ENCODE results near the gene GOLGA6L7. TPM values are rescaled to one million over a fixed set of nuclear protein-coding genes. Genes with fewer than 3 reads are reported as not detected.

Gene GOLGA6L7
- total and polyA plus RNA-seq, 7 experiments from 2014 or later, result not detected

GRCh38 chr15:28885630-28886430, 37.4 kb upstream of the GOLGA6L7 start, which contains the start of gene APBA2:
Gene APBA2, plus strand, starts transcription at chr15:28885974. Its CDS starts 167,911 bp downstream, at chr15:29053885.
- ChIA-PET POLR2A (interaction anchor here (0.8 to 4.2 kb wide), 10 partner anchors 13 to 89 kb away, joined by 3 to 21 read pairs (median 4); no protein-coding TSS in a partner anchor), CTCF (interaction anchor here (0.9 to 1.7 kb wide), 2 partner anchors 86 to 89 kb away, joined by 6 to 7 read pairs; no protein-coding TSS in a partner anchor)
- H3K4me3 Mint-ChIP-seq, result peak within 1 kb of the TSS; percentile 71 to 94 (median 92)
- H3K27ac Mint-ChIP-seq, result peak within 1 kb of the TSS in 8 of 9 donors; percentile 96 to 100 (median 98)
- ATAC-seq (peak; percentile 70), DNase-seq (peak; percentile 36 to 73 (median 67))
- Histone ChIP-seq H3K4me3 (ENCODE audit: low read length) (peak within 1 kb of the TSS; percentile 65), H3K4me1 (ENCODE audit: control insufficient read depth in 2 of 2, insufficient read depth in 2 of 2, low read length in 2 of 2) (peaks cover 18 to 44% of the 10 kb centered on the region in 2 donors), H3K9me3 (ENCODE audit: control insufficient read depth in 2 of 3, low read length in 3 of 3) (no peaks in the 10 kb centered on the region), H3K36me3 (ENCODE audit: control insufficient read depth in 2 of 3, insufficient read depth in 3 of 3, low read length in 3 of 3) (peaks cover 0 to 5% (median 0%) of the 10 kb centered on the region in 3 experiments), H3K27me3 (ENCODE audit: control insufficient read depth in 2 of 2, insufficient read depth in 2 of 2, low read length in 2 of 2) (no peaks in the 10 kb centered on the region), H3K27ac (ENCODE audit: low read depth, low read length) (peak within 1 kb of the TSS; percentile 79)
- intact Hi-C loops (cut with micrococcal nuclease), result loop anchor here (1.0 to 10.0 kb wide), 3 partner anchors 89 to 379 kb away; partner anchors contain the start of gene NSMCE3 (in 1 of the 2)
- H3K27me3 Mint-ChIP-seq, result peaks cover 0 to 42% (median 0%) of the 10 kb centered on the region in 5 donors
- H3K36me3 Mint-ChIP-seq, result peaks cover 0 to 4% (median 0%) of the 10 kb centered on the region in 5 donors
- H3K9me3 Mint-ChIP-seq, result no peaks in the 10 kb centered on the region
- H3K4me1 Mint-ChIP-seq, result peaks cover 29 to 45% (median 39%) of the 10 kb centered on the region in 7 donors

- Mint-ChIP-seq H3K27me3 (peaks cover 0 to 42% (median 0%) of the 10 kb centered on the region in 5 donors), H3K4me3 (peak overlapping the region; percentile 48 to 92 (median 77)), H3K9me3 (no peaks in the 10 kb centered on the region), H3K36me3 (peaks cover 0 to 4% (median 0%) of the 10 kb centered on the region in 5 donors), H3K27ac (peak overlapping the region in 8 of 9 donors; percentile 23 to 81 (median 72)), H3K4me1 (peaks cover 23 to 38% (median 32%) of the 10 kb centered on the region in 7 donors)
- H3K36me3 ChIP-seq (ENCODE audit: control insufficient read depth in 2 of 3, insufficient read depth in 3 of 3, low read length in 3 of 3), result peaks cover 0 to 5% (median 0%) of the 10 kb centered on the region in 3 experiments
- POLR2A ChIA-PET, result interaction anchor here (0.8 to 4.2 kb wide), 9 partner anchors 13 to 90 kb away, joined by 3 to 21 read pairs (median 4); no protein-coding TSS in a partner anchor
- ATAC-seq, result peak; percentile 24
- peak overlapping the region; percentile 70 for H3K27ac ChIP-seq (ENCODE audit: low read depth, low read length)
- intact Hi-C loops (cut with micrococcal nuclease), result loop anchor here (1.0 to 10.0 kb wide), 3 partner anchors 90 to 380 kb away; partner anchors contain the start of gene NSMCE3 (in 1 of the 2)
- no peak for DNase-seq
- no peaks in the 10 kb centered on the region for H3K27me3 ChIP-seq (ENCODE audit: control insufficient read depth in 2 of 2, insufficient read depth in 2 of 2, low read length in 2 of 2)
- peaks cover 12 to 38% of the 10 kb centered on the region in 2 donors for H3K4me1 ChIP-seq (ENCODE audit: control insufficient read depth in 2 of 2, insufficient read depth in 2 of 2, low read length in 2 of 2)
- CTCF ChIA-PET, result interaction anchor here (0.6 to 1.0 kb wide), 2 partner anchors 12 to 32 kb away, joined by 3 to 4 read pairs; no protein-coding TSS in a partner anchor
- no peaks in the 10 kb centered on the region for H3K9me3 ChIP-seq (ENCODE audit: control insufficient read depth in 2 of 3, low read length in 3 of 3)
- peak overlapping the region; percentile 48 for H3K4me3 ChIP-seq (ENCODE audit: low read length)
These were observed 36.7 kb upstream of the GOLGA6L7 start for GRCh38 chr15:28885128-28885629.

- Histone ChIP-seq H3K27me3 (ENCODE audit: control insufficient read depth in 2 of 2, insufficient read depth in 2 of 2, low read length in 2 of 2) (no peaks in the 10 kb centered on the region), H3K4me3 (ENCODE audit: low read length) (no peak overlapping the region), H3K36me3 (ENCODE audit: control insufficient read depth in 2 of 3, insufficient read depth in 3 of 3, low read length in 3 of 3) (peaks cover 0 to 5% (median 0%) of the 10 kb centered on the region in 3 experiments), H3K4me1 (ENCODE audit: control insufficient read depth in 2 of 2, insufficient read depth in 2 of 2, low read length in 2 of 2) (peaks cover 9 to 30% of the 10 kb centered on the region in 2 donors), H3K9me3 (ENCODE audit: control insufficient read depth in 2 of 3, low read length in 3 of 3) (no peaks in the 10 kb centered on the region), H3K27ac (ENCODE audit: low read depth, low read length) (no peak overlapping the region)
- Mint-ChIP-seq H3K27me3 (peaks cover 0 to 38% (median 0%) of the 10 kb centered on the region in 5 donors), H3K27ac (peak overlapping the region in 6 of 9 donors; percentile 23 to 81 (median 72)), H3K9me3 (no peaks in the 10 kb centered on the region), H3K4me3 (peak overlapping the region; percentile 48 to 92 (median 77)), H3K4me1 (peaks cover 15 to 30% (median 24%) of the 10 kb centered on the region in 7 donors), H3K36me3 (peaks cover 0 to 4% (median 0%) of the 10 kb centered on the region in 5 donors)
- POLR2A ChIA-PET, result interaction anchor here (1.5 to 4.2 kb wide), 2 partner anchors 14 to 90 kb away, joined by 4 to 21 read pairs; no protein-coding TSS in a partner anchor
- ATAC-seq, result no peak
- no peak for DNase-seq
- CTCF ChIA-PET, result interaction anchor here (0.6 to 1.3 kb wide), 5 partner anchors 9 to 91 kb away, joined by 3 to 8 read pairs (median 4); no protein-coding TSS in a partner anchor
- intact Hi-C loops (cut with micrococcal nuclease), result loop anchor here (2.0 to 10.0 kb wide), 2 partner anchors 90 to 380 kb away; partner anchors contain the start of gene NSMCE3 (in 1 of the 2)
These were observed 35.9 kb upstream of the GOLGA6L7 start for GRCh38 chr15:28884151-28884940.

GRCh38 chr15:28881600-28881999, 33.2 kb upstream of the GOLGA6L7 start:
- peaks cover 0 to 15% (median 8%) of the 10 kb centered on the region in 7 donors for H3K4me1 Mint-ChIP-seq
- no peak overlapping the region for H3K27ac ChIP-seq (ENCODE audit: low read depth, low read length)
- no peaks in the 10 kb centered on the region for H3K27me3 ChIP-seq (ENCODE audit: control insufficient read depth in 2 of 2, insufficient read depth in 2 of 2, low read length in 2 of 2)
- no peak overlapping the region for H3K27ac Mint-ChIP-seq
- no peak for ATAC-seq
- intact Hi-C loops (cut with micrococcal nuclease), result loop anchor here in 1 of 2 donors (10.0 kb wide), 1 partner anchor 383 kb away; the partner anchor contains the start of gene NSMCE3
- DNase-seq, result no peak
- no peaks in the 10 kb centered on the region for H3K9me3 Mint-ChIP-seq
- peaks cover 0 to 2% (median 0%) of the 10 kb centered on the region in 3 experiments for H3K36me3 ChIP-seq (ENCODE audit: control insufficient read depth in 2 of 3, insufficient read depth in 3 of 3, low read length in 3 of 3)
- H3K4me1 ChIP-seq (ENCODE audit: control insufficient read depth in 2 of 2, insufficient read depth in 2 of 2, low read length in 2 of 2), result peaks cover 6 to 14% of the 10 kb centered on the region in 2 donors
- H3K4me3 Mint-ChIP-seq, result no peak overlapping the region
- no peak overlapping the region for H3K4me3 ChIP-seq (ENCODE audit: low read length)
- ChIA-PET CTCF (interaction anchor here (0.8 to 1.2 kb wide), 2 partner anchors 9 to 94 kb away, joined by 3 read pairs; no protein-coding TSS in a partner anchor), POLR2A (interaction anchor here (1.1 kb wide), 1 partner anchor 12 kb away, joined by 4 read pairs; no protein-coding TSS in a partner anchor)
- no peaks in the 10 kb centered on the region for H3K36me3 Mint-ChIP-seq
- H3K27me3 Mint-ChIP-seq, result peaks cover 0 to 20% (median 0%) of the 10 kb centered on the region in 5 donors
- H3K9me3 ChIP-seq (ENCODE audit: control insufficient read depth in 2 of 3, low read length in 3 of 3), result no peaks in the 10 kb centered on the region

- Mint-ChIP-seq H3K4me3 (no peak overlapping the region), H3K9me3 (no peaks in the 10 kb centered on the region), H3K4me1 (peaks cover 0 to 20% (median 12%) of the 10 kb centered on the region in 7 donors), H3K27me3 (peaks cover 0 to 20% (median 0%) of the 10 kb centered on the region in 5 donors), H3K27ac (no peak overlapping the region), H3K36me3 (no peaks in the 10 kb centered on the region)
- Histone ChIP-seq H3K4me1 (ENCODE audit: control insufficient read depth in 2 of 2, insufficient read depth in 2 of 2, low read length in 2 of 2) (peaks cover 6 to 18% of the 10 kb centered on the region in 2 donors), H3K27ac (ENCODE audit: low read depth, low read length) (no peak overlapping the region), H3K4me3 (ENCODE audit: low read length) (no peak overlapping the region), H3K27me3 (ENCODE audit: control insufficient read depth in 2 of 2, insufficient read depth in 2 of 2, low read length in 2 of 2) (no peaks in the 10 kb centered on the region), H3K36me3 (ENCODE audit: control insufficient read depth in 2 of 3, insufficient read depth in 3 of 3, low read length in 3 of 3) (no peaks in the 10 kb centered on the region), H3K9me3 (ENCODE audit: control insufficient read depth in 2 of 3, low read length in 3 of 3) (no peaks in the 10 kb centered on the region)
- no peak for DNase-seq
- CTCF ChIA-PET, result interaction anchor here (0.8 to 1.2 kb wide), 2 partner anchors 9 to 94 kb away, joined by 3 read pairs; no protein-coding TSS in a partner anchor
- no peak for ATAC-seq
- intact Hi-C loops (cut with micrococcal nuclease), result loop anchor here in 1 of 2 donors (10.0 kb wide), 1 partner anchor 384 kb away; the partner anchor contains the start of gene NSMCE3
- POLR2A ChIA-PET, result interaction anchor here (1.1 kb wide), 1 partner anchor 12 kb away, joined by 4 read pairs; no protein-coding TSS in a partner anchor
These were observed 32.7 kb upstream of the GOLGA6L7 start for GRCh38 chr15:28881170-28881569.

Measured in naive thymus-derived CD4-positive, alpha-beta T cell (primary cell).